HepG2 (cell line): ENCODE results near the gene MFGE8. TPM values are rescaled to one million over a fixed set of nuclear protein-coding genes. Genes with fewer than 3 reads are reported as not detected.

Source experiments
- ATAC-seq: fragments of 200-7000 bp; cut with Tn5 transposase; 3 replicates; pipeline ENCODE4 v1.9.1; 2020; ENCODE audit warnings: mild to moderate bottlenecking, moderate library complexity
- BruUV-seq: library from RNA; stranded (reverse); fragments of 400-500 nt; replicated peaks from 2 replicates; lab custom pipeline; 2021; lab: Mats Ljungman, UMichigan
- CTCF ChIA-PET: fragments of 300-600 bp; formaldehyde crosslinking; extraction: SDS; loops from one replicate; lab custom pipeline; 2021; ENCODE audit warnings: low total read pairs, inconsistent platforms, low intra/inter-chr PET ratio; lab: Yijun Ruan, JAX
- POLR2A ChIA-PET: fragments of 350-600 bp; sonication (Branson Sonifier 250); formaldehyde crosslinking; loops from one replicate; lab custom pipeline; 2020; ENCODE audit warnings: antibody characterized with exemption, inconsistent platforms; lab: Yijun Ruan, JAX
- DNase-seq: peaks from one replicate; pipeline ENCODE4 v3.0.0-alpha.2; 2015; ENCODE audit warnings: low spot score
- FAIRE-seq: peaks from 3 replicates; lab custom pipeline; 2011; peaks lifted over from hg19 to GRCh38; lab: Jason Lieb, UNC
- H2AFZ ChIP-seq: one replicate; pipeline ENCODE4 v1.6.1; 2011; ENCODE audit warnings: low read length, inconsistent platforms
- H3K27ac ChIP-seq: fragments of 300-600 bp; 3 replicates; pipeline ENCODE4 v1.8.0; 2011; ENCODE audit warnings: mixed run types, mild to moderate bottlenecking, mixed read lengths, low read length, inconsistent platforms; ENCODE audit not compliant: insufficient read depth; ENCODE audit errors: extremely low read length
- H3K27me3 ChIP-seq, 2 experiments: fragments of 200-600 bp in 1 of 2; 2 replicates in 1 of 2; 3 replicates in 1 of 2; pipeline versions ENCODE4 v1.6.0 to v1.8.0; 2011; ENCODE audit warnings: low read length in 2 of 2, mild to moderate bottlenecking in 2 of 2, moderate library complexity in 2 of 2, inconsistent platforms in 1 of 2; ENCODE audit not compliant: insufficient read depth in 2 of 2, control insufficient read depth in 1 of 2
- H3K36me3 ChIP-seq, 2 experiments: fragments of 200-600 bp in 1 of 2; replicated peaks in 1 of 2; 2 replicates in 1 of 2; 3 replicates in 1 of 2; pipeline versions ENCODE4 v1.5.1 to v1.8.0; 2011; ENCODE audit warnings: low read length in 2 of 2, inconsistent platforms in 1 of 2; ENCODE audit not compliant: insufficient read depth in 2 of 2, control insufficient read depth in 1 of 2
- H3K4me1 ChIP-seq: 2 replicates; pipeline ENCODE4 v1.5.1; 2012; ENCODE audit warnings: low read length, inconsistent platforms; ENCODE audit not compliant: insufficient read depth
- H3K4me2 ChIP-seq: 2 replicates; pipeline ENCODE4 v1.6.0; 2011; ENCODE audit warnings: low read depth, low read length, inconsistent platforms
- H3K4me3 ChIP-seq, 3 experiments: fragments of 200-600 bp in 1 of 3; sonication (generic), shearing (Covaris generic) in 1 of 3; replicated peaks in 1 of 3; 2 replicates each; pipeline ENCODE4 v1.5.1; 2011 to 2016; ENCODE audit warnings: low read length in 3 of 3, inconsistent platforms in 2 of 3, low read depth in 2 of 3, mild to moderate bottlenecking in 2 of 3, control low read depth in 1 of 3, mixed read lengths in 1 of 3; ENCODE audit not compliant: insufficient read depth in 1 of 3
- H3K79me2 ChIP-seq: one replicate; pipeline ENCODE4 v1.6.1; 2011; ENCODE audit warnings: low read length, inconsistent platforms; ENCODE audit not compliant: insufficient read depth
- H3K9ac ChIP-seq: 2 replicates; pipeline ENCODE4 v1.6.0; 2011; ENCODE audit warnings: mild to moderate bottlenecking, low read depth, low read length, inconsistent platforms; ENCODE audit not compliant: insufficient read depth
- H3K9me3 ChIP-seq: 2 replicates; pipeline ENCODE4 v1.5.1; 2012; ENCODE audit warnings: mild to moderate bottlenecking, low read length
- H4K20me1 ChIP-seq: 2 replicates; pipeline ENCODE4 v1.6.0; 2011; ENCODE audit warnings: inconsistent platforms, mild to moderate bottlenecking, low read length, moderate library complexity; ENCODE audit not compliant: insufficient read depth
- ATF7 ChIP-seq, 2 experiments: fragments of 450-650 bp in 1 of 2; sonication (generic) in 1 of 2; formaldehyde crosslinking in 1 of 2; IDR thresholded peaks; 2 replicates each; pipeline versions ENCODE4 v1.4.0 to v1.6.1; 2016 to 2020; ENCODE audit warnings: antibody characterized with exemption in 1 of 2, mild to moderate bottlenecking in 1 of 2, missing genetic modification reagents in 1 of 2
- ATF7-NPFF ChIP-seq: sonication (generic); formaldehyde crosslinking; IDR thresholded peaks from 2 replicates; pipeline ENCODE4 v1.8.1; 2023; ENCODE audit warnings: mild to moderate bottlenecking, low read depth, missing genetic modification reagents, moderate library complexity
- HOXA5 ChIP-seq: sonication (generic); formaldehyde crosslinking; IDR thresholded peaks from 2 replicates; pipeline ENCODE4 v1.4.0; 2020; ENCODE audit warnings: missing genetic modification reagents
- NCOA1 ChIP-seq: sonication (generic); formaldehyde crosslinking; IDR thresholded peaks from 2 replicates; pipeline ENCODE4 v1.9.0; 2021; ENCODE audit warnings: missing genetic modification reagents
- NFIB ChIP-seq: sonication (generic); formaldehyde crosslinking; IDR thresholded peaks from 2 replicates; pipeline ENCODE4 v1.9.0; 2021; ENCODE audit warnings: missing genetic modification reagents, mild to moderate bottlenecking, borderline replicate concordance
- SETDB1 ChIP-seq: sonication (generic); formaldehyde crosslinking; IDR thresholded peaks from 2 replicates; pipeline ENCODE4 v1.5.1; 2020; ENCODE audit warnings: missing genetic modification reagents, mild to moderate bottlenecking, borderline replicate concordance
- TP53 ChIP-seq: sonication (generic); formaldehyde crosslinking; conservative IDR thresholded peaks from 2 replicates; pipeline ENCODE4 v1.4.0; 2020; ENCODE audit warnings: missing genetic modification reagents
- ZBTB4 ChIP-seq: sonication (generic); formaldehyde crosslinking; IDR thresholded peaks from 2 replicates; pipeline ENCODE4 v1.4.0; 2020; ENCODE audit warnings: missing genetic modification reagents, mild to moderate bottlenecking, borderline replicate concordance
- ZNF24 ChIP-seq: fragments of 450-650 bp; IDR thresholded peaks from 2 replicates; pipeline ENCODE4 v1.6.1; 2017; ENCODE audit warnings: antibody characterized with exemption, mild to moderate bottlenecking
- ZNF512B ChIP-seq: sonication (generic); formaldehyde crosslinking; IDR thresholded peaks from 2 replicates; pipeline ENCODE4 v1.5.1; 2020; ENCODE audit warnings: missing genetic modification reagents, mild to moderate bottlenecking, borderline replicate concordance
- ZNF546 ChIP-seq: sonication (generic); formaldehyde crosslinking; conservative IDR thresholded peaks from 2 replicates; pipeline ENCODE4 v1.8.1; 2023; ENCODE audit warnings: mild to moderate bottlenecking, missing genetic modification reagents
- ZNF790 ChIP-seq: sonication (generic); formaldehyde crosslinking; IDR thresholded peaks from 2 replicates; pipeline ENCODE4 v1.8.0; 2022; ENCODE audit warnings: missing genetic modification reagents, mild to moderate bottlenecking, borderline replicate concordance
- WGBS: methylation state at CpG from one replicate; pipeline ENCODE4 v1.1.6; 2017; ENCODE audit warnings: low lambda C conversion rate; 5-methylcytosine and 5-hydroxymethylcytosine counted together
- in situ Hi-C: cut with HindIII; loops from 2 replicates; pipeline ENCODE4 v1.10.0; 2017; ENCODE audit warnings: low pct_unique_long_range_greater_than_20kb; ENCODE audit not compliant: extremely low pct_ligation_motif_present
- intact Hi-C: fragments of 100-400 bp; cut with micrococcal nuclease; formaldehyde crosslinking; loops from one replicate; pipeline ENCODE4 v1.10.0; 2022; ENCODE audit not compliant: unreplicated experiment
- polyA plus RNA-seq, 8 experiments: library from polyadenylated mRNA; depleted of rRNA in 3 of 8; stranded (reverse) in 7 of 8; unstranded in 1 of 8; fragments of >200 nt; fragmentation: Illumina TruSeq in 4 of 8; extraction: Trizol in 4 of 8; gene quantifications; 2 replicates each; pipeline versions ENCODE4 v1.2.1 to v1.2.3, GENCODE V29; 2011 to 2016; ENCODE audit warnings: low read depth in 4 of 8, missing spikeins in 1 of 8, mixed read lengths in 1 of 8; ENCODE audit not compliant: insufficient read depth in 1 of 8
- total RNA-seq, 5 experiments: library from RNA; depleted of rRNA; stranded (reverse); fragments of >200 nt; fragmentation: Illumina TruSeq; extraction: Trizol; gene quantifications; 2 replicates each; pipeline ENCODE4 v1.2.3, GENCODE V29; 2016; ENCODE audit warnings: low read depth in 1 of 5
- TF ChIP-seq, protein P1 (sequence below): sonication (generic); formaldehyde crosslinking; IDR thresholded peaks from 2 replicates; pipeline ENCODE4 v1.4.0; 2020; ENCODE audit warnings: mild to moderate bottlenecking, missing genetic modification reagents
- TF ChIP-seq, protein P2 (sequence below): sonication (generic); formaldehyde crosslinking; IDR thresholded peaks from 2 replicates; pipeline ENCODE4 v1.4.0; 2020; ENCODE audit warnings: missing genetic modification reagents

The MFGE8 gene
- total and polyA plus RNA-seq, 2 of the 13 experiments (the other 11 are each of a cell fraction or from before 2014, with no cell fraction given) = 3.4 to 22.1 TPM

GRCh38 chr15:88908123-88908522, 5.1 kb downstream of the MFGE8 start:
- H3K79me2 ChIP-seq = no peaks in the 10 kb centered on the region
- no peak for DNase-seq
- H4K20me1 ChIP-seq = 0 out of 2 replicates have a peak, but pooled peaks cover 3% of the 10 kb centered on the region
- 65% methylated on average over 4 of the region's 12 CpGs for WGBS
- no peaks in the 10 kb centered on the region for H3K36me3 ChIP-seq
- intact Hi-C loops = no loop called here
- H3K9me3 ChIP-seq = no peaks in the 10 kb centered on the region
- FAIRE-seq = no peak
- no peak overlapping the region for H3K4me2 ChIP-seq
- ChIA-PET POLR2A (no interaction called here), CTCF (no interaction called here)
- H3K4me3 ChIP-seq = no peak overlapping the region
- H3K9ac ChIP-seq = no peak overlapping the region
- peaks cover 21% of the 10 kb centered on the region for H3K4me1 ChIP-seq
- ATAC-seq = no peak
- no peaks in the 10 kb centered on the region for H3K27me3 ChIP-seq
- in situ Hi-C loops = loop anchor here (10.0 kb wide), 1 partner anchor 267 kb away; no protein-coding TSS in a partner anchor
- H2AFZ ChIP-seq = no peak overlapping the region
- no peak overlapping the region for H3K27ac ChIP-seq
- BruUV-seq = no TSS peak
- TF ChIP-seq, protein P1, sequence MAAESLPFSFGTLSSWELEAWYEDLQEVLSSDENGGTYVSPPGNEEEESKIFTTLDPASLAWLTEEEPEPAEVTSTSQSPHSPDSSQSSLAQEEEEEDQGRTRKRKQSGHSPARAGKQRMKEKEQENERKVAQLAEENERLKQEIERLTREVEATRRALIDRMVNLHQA (CRISPR knock-in tag) = no peak
- TF ChIP-seq ATF7 (IDR thresholded peaks at IDR 0.05) (no peak), ATF7 (CRISPR knock-in tag; IDR thresholded peaks at IDR 0.05) (no peak), SETDB1 (CRISPR knock-in tag) (no peak), HOXA5 (no peak), ZNF790 (CRISPR knock-in tag) (no peak), TP53 (CRISPR knock-in tag) (no peak), ZBTB4 (no peak), NFIB (no peak), ZNF512B (CRISPR knock-in tag) (no peak), ATF7-NPFF (CRISPR knock-in tag) (no peak), NCOA1 (no peak), ZNF24 (no peak), ZNF546 (CRISPR knock-in tag) (no peak)
- TF ChIP-seq, protein P2, sequence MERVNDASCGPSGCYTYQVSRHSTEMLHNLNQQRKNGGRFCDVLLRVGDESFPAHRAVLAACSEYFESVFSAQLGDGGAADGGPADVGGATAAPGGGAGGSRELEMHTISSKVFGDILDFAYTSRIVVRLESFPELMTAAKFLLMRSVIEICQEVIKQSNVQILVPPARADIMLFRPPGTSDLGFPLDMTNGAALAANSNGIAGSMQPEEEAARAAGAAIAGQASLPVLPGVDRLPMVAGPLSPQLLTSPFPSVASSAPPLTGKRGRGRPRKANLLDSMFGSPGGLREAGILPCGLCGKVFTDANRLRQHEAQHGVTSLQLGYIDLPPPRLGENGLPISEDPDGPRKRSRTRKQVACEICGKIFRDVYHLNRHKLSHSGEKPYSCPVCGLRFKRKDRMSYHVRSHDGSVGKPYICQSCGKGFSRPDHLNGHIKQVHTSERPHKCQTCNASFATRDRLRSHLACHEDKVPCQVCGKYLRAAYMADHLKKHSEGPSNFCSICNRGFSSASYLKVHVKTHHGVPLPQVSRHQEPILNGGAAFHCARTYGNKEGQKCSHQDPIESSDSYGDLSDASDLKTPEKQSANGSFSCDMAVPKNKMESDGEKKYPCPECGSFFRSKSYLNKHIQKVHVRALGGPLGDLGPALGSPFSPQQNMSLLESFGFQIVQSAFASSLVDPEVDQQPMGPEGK (CRISPR knock-in tag) = no peak
